GM21529 (cell line): Measurements from ENCODE around the gene B3GALNT1.

Experiments
- ATAC-seq: cut with Tn5 transposase; IDR thresholded peaks from one replicate; pipeline ENCODE4 v1.9.1; 2021; ENCODE audit not compliant: unreplicated experiment

B3GALNT1 gene

DNA sequence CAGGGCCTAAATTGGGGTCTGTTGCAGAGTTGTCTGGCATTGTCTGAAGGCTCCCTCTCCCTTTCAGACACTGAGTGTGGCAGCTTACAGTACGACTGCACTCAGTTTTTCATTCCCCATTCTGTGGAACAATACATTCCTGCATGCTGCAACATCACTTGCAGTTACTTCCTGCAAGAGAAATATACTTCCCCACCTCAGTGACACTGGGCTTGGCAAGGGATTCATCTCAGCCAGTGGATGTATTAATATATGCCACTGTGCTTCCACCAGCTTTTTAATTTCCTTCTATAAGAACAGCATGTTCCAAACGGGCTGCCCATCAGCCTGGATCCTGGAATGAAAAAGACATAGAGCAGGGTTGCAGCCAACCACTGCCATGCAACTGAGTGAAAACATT, 23.1 kb downstream of the B3GALNT1 start:
- peak; percentile 19 for ATAC-seq

DNA sequence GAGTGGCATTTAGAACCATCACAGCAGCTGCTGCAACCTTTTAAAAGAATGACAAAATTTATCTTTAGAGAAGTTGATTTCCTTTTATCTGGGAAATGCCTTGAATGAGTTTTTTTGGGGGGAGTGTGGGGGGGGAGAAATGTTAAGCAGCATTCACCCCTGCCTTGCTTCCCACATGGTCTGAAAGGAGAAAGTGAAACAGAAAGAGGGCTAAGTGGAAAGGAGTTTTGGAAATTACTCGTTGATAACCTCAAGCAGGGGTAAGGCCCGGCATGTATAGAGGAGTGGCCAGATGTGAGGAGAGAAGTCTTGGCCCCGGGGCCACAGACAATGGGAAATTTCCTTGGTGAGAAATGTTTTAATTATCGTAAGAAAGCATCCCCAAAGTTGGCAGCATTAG, 23.5 kb downstream of the B3GALNT1 start:
- peak; percentile 95 for ATAC-seq

DNA sequence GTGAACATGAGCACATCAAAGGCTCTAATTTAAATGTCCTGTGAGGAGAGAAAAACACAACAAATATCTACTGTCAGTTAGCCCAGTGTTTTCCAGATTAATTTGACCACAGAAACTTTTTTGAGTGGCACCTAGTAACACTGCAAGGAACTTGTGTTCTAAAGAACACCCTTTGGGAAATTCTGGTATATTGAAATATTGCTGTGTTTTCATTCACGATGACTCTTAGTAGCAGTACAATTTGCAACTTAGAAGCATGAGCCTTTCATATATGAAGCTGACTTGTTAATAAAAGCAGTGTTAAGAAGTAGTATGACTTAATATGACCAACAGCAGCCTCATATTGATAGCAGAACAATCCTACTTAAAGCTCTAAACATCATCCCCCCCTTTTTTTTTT, 32.0 kb downstream of the B3GALNT1 start:
- ATAC-seq: no peak

DNA sequence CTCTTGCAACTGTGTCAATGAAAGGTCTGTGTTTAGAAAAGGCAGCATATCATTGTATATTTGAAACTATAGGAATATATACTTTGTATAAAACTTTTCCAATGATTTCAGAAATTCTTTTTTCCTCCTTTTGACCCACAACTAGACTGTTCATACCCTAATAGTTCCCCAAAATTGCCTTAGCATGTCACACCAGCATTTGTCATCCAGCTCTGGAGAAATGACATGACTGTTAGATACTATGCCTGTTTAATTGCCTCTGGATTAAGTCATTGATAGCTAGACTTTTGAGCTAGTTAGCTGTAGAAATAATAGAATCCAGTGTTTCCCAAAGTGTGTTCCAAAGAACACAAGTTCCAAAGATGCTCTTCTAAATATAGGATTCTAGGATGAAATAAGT, 32.4 kb downstream of the B3GALNT1 start:
- no peak for ATAC-seq

DNA sequence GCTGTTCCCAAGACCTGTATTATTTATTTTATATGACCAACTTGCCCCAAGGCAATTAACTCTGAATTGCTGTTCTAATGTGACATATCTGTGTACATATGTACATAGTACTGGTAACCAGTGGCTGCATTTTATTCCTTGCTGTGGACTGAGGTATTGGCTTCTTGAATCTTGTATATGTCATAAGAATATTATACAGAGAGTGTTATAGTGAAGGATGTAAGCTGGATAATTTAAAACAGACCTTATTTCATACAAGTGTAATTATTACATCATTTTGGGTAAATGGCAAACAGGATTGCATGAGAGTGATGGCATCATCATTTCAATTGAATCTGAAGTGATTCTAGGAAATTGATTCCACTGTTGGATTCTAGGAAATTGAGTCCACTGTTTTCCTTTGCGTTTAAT, 32.9 kb downstream of the B3GALNT1 start:
- no peak for ATAC-seq

DNA sequence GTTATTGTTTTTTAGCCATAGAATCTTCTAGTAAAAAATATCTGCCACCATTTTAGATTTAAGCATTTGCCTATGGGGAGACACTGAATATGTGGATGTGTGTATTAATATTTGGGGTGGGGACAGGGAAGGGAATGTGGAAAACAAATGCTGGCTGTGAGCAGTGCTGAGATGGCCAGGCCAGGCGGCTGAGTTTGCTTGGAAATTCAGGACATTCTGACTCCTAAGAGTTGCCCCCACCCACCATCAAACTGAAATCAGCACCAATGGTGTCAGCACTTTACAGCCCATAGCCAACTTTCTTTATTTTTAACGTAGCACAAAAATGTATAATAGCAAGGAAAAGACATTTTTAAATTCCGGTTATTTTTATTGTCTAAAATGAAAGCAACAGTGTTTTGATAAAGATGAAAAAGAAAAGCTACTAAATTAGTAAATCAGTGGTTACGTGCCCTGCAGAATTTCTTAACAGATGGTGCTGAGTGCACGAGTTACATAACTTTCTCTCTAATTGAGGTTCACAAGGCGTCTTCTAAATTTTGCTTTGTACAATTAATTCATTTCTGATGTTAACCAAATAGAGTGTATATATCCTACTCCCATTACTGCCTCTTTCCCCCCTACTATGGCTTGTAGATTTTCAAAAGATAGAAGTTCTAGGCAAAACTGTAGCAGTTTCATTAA, 34.0 kb downstream of the B3GALNT1 start:
- no peak for ATAC-seq

DNA sequence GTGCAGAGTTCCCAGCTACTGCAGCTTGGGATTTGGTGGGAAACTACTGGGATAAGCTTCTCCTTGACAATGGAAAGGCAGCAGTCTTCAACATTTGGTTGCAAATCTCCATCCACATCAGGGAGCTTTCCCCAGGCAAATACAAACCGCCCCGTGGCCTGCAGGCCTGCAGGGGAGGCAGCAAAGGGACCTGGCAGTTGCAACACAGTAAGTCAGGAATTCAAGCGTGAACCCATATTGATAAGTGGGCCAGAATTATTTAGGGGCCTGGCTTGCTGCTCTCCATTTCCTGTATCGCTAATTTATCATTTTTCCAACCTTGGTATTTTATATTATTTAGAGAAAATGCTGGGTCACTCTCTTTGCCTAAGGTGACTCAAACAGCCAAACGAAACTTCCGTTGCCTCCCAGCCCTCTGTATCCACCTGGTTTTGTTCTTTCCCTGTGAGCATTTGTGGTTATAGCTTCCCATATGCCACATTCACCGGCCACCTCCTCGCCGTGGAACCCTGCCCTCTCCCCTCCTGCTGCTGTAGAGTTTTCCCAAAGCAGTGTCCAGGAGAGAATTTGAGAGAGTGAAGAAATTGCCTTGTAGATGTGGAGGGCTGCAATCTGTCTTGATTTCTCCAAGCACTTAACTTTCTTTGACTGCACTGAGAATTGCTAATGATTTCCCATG, 34.8 kb downstream of the B3GALNT1 start:
- no peak for ATAC-seq

DNA sequence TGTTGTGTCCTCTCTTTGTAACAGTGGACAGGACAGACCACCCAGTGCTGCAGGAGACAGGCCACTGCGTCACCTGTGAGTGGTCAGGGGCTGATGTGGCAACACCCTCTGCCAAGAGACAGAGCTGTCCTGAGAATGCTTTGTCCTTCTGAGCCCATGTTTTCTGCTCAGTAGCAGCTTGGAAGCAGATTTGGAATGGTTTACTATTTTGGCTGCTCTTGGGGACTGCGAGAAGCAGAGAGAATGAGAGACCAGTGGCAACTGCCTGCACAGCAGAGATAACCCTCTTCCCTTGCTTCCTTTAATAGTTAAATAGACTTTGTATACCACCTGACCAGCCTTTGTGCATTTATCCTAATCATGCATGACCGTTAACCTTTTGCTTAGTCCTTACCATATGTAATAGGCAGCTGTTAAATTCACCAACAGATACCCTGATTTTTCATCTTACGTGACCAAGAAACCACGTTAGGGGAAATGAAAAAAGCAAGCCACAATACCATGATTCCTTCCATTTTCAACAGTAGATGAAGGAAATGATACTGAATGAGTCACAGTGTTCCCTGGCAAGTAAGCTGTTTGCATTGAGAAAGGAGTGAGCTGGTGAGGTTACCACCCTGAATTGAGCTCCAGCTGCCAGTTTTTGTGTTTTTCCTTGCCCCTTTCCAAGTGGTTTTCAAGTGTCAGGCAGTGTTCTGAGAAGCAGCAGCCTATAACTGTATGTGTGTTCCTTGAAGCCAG, 35.5 kb downstream of the B3GALNT1 start:
- ATAC-seq: peak; percentile 95

DNA sequence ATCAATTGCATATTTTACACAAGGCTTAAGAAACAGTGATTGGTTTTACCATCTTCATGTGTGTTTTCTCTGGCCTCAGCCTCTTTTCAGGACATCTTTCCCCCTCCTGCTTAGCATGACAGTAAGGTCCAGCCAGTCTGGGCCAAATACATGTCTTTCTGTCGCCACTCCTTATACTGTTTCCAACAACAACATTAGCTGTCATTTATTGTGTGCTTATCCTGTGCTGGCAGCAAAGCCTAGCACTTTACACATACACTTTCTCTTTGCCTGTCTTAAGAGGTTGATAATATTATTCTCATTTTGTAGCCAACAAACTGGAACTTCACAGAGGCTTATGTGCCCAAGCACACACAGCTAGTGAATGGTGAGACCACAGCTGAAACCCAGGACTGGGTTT, 37.8 kb downstream of the B3GALNT1 start:
- ATAC-seq: no peak

DNA sequence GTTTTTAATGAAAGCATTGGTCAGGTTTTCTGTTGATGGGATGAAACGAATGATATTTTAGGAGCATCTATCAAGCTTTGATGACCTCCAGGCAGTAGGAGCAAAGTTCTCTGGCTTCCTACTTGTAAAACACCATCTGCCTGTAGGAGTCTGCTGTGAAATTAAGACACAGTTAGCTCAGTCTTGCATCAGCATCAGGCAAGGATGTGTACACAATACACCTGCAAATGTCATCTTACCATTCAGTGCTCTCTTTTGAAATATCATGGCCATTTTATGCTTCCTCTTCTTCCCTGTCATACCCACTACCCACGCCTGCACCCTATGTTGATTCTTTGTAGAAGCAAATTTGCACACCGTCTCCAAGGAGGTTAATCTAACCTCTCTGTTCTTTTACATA, 38.2 kb downstream of the B3GALNT1 start:
- no peak for ATAC-seq

DNA sequence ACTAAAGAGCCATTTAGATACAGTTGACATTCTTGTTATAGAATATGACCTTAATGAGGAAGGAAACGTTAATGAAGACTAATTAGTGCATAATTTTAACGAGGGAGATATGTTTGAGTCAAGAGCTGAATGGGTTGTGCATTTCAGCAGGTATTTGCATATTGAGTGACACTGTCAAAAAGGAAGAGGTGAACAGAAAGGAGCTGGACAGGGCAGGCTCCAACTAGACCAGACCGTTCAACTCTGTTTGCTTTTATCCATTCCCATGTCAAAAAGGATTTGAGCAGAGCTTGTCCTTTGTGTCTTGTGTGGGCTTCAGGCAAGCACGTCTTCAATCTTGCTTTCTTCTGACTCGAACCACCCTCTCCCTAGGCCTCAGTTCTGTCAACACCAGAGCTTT, 40.7 kb downstream of the B3GALNT1 start:
- no peak for ATAC-seq

DNA sequence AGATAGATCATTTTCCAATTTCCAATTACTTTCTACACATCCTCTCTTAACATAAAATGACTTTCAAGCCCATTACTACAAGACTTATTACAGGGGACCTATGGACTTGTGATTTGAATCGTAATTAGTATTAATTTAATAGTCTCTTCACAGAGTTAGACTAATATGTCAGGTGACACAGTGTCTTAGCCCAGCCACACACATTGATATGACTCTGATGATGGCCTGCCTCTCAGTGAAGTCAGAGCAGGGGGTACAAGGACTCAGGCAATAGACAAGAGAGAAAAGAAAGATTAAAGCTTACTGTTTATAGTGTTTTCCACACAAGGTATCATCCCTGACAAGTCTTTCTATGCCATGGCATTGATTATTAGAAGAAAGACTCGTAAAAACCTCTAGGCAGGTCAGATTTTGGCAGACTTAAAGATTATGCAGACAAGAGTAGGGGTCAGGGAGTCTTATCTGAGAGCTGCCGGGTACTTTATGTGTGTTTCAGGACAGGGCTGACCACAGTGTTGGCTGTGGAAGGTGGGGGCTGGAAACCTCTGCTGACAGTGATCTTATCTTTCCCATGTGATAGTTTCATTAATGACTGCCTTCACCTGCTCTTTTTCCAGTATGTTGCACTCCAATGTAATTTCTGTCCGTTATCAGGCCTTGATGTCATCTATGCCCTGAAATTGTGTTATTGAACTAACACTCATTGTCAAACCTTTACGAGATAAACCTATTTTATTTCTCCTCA, 50.1 kb downstream of the B3GALNT1 start:
- no peak for ATAC-seq

DNA sequence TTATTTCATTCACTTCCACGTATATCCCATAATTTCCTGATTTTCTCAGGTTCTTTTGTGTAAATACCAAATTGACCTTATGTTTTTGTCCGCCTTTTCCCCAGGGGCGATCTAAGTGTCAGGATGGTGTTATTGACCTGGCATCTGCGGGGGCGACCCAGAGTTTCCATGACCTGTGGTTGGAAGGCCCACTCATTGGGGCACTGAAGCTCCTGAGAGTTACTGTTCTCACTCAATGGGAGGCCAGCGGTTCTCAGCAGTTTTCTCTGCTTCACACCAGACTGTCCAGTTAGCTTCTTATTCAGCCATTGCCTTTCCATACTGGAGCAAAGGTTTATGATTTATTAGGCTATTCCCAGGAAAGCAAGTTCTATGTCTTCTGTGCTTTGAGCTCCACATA, 53.3 kb downstream of the B3GALNT1 start:
- ATAC-seq: no peak

DNA sequence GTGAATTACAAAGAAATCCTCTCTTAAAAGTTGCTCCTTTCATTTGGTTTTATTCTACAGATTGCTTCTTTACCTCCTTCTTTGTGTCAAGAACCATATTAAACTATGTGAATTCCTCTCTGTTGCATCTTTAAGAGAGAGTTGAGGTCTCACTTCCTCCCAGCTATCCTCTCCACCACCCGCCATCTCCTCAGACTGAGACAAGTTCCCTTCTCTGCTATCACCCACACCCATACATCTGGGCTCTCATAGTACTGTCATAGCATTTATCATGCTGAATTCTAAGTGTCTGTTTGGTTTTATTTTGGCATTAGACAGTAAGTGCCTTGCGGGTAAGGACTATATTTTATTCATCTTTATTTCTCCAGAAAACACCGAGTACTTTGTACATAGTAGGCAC, 54.2 kb downstream of the B3GALNT1 start:
- peak; percentile 64 for ATAC-seq

DNA sequence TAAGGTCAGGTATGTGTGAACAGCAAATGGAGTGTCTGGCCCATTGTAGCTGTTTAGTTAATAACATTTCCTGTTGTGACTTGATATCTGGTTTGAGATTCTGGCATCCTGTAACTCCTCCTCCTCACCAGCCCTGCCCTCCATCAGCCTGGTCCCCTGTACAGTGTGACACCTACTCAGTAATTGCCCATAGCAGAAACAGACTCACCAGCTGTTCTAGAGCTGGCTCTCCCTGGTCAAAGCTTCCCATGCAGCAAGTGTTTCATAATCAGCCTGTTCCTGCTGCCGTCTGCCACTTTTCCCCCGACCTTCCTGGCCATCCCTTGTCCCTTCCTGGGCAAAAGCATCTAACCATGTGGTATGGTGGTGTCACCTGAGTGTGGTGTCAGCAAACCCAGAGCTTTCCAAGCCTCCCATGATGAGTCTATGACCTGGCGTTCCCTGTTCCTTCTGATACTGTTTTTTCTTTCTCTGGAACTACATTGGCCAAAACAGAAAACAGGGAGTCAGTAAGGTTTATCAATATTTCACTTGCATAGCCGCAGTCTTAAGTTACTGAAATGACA, 55.4 kb downstream of the B3GALNT1 start:
- no peak for ATAC-seq

DNA sequence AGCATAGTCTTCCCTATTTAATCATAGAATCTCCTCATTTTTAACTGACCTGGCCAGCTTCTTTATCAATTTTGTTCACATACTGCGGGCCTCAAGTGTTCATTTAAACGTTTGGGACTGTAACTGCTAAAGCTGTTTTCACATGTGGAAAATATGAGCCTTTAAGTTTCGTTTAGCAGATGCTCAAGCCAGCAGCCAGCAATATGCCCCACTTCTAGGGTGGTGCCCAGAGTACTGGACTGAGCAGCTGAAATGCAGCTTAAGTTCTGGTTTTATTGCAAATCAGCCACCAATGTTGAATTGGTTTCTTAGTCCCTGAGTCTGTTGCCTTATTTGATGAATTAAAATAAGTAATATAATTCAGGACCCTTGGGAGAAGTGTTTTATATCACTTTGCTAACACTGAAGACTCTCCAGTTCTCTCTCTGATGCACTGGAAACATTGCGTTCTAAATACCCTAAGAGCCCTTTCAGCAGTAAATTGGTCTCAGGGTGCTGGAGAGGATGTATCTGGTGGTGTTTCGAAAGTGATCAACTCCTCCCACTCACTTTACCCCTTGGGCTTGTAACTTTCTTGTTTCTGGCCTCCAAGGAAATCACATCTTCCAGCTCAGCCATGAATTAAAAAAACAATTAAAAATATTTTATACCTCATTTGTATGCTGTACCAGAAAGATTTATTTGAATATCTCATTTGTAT, 61.7 kb downstream of the B3GALNT1 start:
- peak; percentile 87 for ATAC-seq

DNA sequence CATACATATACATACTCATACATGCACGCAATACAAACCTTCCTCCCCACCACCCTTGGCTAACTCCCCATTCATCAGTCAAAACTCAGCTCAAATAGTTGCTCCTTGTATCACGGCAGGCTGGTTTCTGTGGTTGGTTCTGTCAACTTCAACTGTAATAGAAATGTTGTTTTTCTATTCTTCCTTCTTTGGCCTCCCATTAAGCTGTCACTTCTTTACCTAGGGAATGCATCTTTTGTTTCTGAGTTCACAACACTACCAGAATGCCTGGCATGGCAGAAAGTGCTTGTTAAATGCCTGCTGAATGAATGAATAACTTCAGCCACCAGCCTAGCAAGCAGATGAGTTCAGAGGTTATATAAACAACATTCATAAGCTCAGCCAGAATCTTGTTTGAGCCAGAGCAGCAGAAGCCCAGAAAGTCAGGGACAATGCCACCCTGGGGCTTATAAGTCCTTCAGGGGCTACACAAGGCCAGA, 63.1 kb downstream of the B3GALNT1 start:
- ATAC-seq: peak; percentile 58

DNA sequence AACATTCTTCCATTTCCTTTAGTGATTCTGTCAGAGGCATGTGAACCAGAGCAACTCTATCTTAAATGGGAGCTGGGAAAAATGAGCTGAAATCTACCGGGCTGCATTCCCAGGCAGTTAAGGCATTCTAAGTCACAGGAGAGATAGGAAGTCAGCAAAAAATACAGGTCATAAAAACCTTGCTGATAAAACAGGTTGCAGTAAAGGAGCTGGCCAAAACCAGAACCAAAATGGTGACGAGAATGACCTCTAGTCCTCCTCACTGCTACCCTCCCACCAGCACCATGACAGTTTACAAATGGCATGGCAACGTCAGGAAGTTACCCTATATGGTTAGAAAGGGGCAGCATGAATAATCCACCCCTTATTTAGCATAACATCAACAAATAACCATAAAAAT, 66.4 kb downstream of the B3GALNT1 start:
- ATAC-seq: no peak

DNA sequence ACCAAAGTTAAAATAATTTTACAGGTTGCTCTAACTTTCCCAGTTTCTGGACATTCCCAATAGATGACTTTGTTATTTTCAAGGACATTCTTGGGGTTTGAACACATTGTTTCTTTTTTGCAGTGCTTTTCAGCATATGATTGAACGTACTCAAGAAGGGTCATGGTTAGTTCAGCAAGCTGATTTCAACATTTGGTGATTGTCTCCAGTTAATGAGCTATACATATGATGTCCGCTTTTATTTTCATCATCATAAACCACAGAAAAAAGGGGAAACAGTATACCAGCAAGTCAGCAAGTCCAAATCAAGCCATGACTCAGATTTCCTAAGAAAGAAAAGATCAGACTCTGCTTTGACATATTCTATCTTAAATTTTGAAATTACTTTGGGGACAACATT, 69.4 kb downstream of the B3GALNT1 start:
- no peak for ATAC-seq

DNA sequence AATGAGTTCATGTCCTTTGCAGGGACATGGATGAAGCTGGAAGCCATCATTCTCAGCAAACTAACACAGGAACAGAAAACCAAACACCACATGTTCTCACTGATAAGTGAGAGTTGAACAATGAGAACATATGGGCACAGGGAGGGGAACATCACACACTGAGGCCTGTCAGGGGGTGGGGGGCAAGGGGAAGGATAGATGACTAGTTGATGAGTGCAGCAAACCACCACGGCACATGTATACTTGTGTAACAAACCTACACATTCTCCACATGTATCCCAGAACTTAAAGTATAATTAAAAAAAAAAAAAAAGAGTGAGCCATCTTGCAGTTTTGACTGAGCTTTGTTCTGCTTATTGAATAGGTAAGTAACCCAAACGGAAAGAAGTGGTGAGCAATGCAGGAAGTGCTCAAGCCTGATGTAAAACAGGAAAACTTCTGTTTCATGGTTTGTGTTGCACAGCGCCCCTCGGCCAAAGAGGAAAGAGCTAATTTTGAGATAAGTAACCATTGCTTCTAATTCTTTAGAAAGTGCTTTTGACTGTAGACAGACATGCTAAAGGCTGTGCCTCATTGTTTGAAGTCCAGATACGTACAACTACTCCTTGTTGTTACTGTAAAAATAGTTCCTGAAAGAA, 70.1 kb downstream of the B3GALNT1 start:
- peak; percentile 92 for ATAC-seq
